ENCODE results near the gene DST.

The DST gene

GRCh38 chr6:56618050-56618449 is 24.6 kb downstream of the DST start:
- DNase-seq: no peak

- no peak for DNase-seq
Measured at GRCh38 chr6:56616967-56617366, 25.7 kb downstream of the DST start.

GRCh38 chr6:56613247-56613851 is 29.3 kb downstream of the DST start:
- no peak for DNase-seq

- DNase-seq: no peak
Measured at GRCh38 chr6:56608332-56608731, 34.4 kb downstream of the DST start.

GRCh38 chr6:56607111-56607752 is 35.5 kb downstream of the DST start:
- DNase-seq: no peak

DNA sequence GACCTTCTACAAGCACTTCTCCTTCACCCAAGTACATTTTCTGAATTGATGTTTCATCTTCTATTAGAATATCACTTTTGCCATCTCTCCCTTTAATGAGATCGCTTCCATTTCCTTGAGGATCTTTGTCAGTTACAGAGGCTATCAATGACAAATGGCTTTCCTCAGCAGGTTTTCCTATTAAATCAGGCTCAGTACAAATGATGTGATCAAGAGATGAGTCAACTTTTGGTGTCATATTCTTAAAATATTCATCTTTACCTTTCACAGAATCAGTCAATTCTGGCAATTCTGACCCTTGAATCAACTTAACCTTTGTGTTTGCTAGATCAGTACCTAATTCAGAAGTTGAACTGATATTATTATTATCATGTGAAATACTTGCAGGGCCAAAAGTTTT is 37.3 kb downstream of the DST start:
- no peak for DNase-seq

- no peak for DNase-seq
Measured at GRCh38 chr6:56604186-56604585, 38.5 kb downstream of the DST start.

GRCh38 chr6:56601390-56601789 is 41.3 kb downstream of the DST start:
- DNase-seq: no peak

GRCh38 chr6:56595490-56596122 is 47.1 kb downstream of the DST start:
- peak in 3 of 6 experiments; percentile 2 to 43 (median 15) for DNase-seq

GRCh38 chr6:56594699-56595098 is 48.0 kb downstream of the DST start:
- DNase-seq: peak in 3 of 6 experiments; percentile 2 to 21 (median 6)

DNA sequence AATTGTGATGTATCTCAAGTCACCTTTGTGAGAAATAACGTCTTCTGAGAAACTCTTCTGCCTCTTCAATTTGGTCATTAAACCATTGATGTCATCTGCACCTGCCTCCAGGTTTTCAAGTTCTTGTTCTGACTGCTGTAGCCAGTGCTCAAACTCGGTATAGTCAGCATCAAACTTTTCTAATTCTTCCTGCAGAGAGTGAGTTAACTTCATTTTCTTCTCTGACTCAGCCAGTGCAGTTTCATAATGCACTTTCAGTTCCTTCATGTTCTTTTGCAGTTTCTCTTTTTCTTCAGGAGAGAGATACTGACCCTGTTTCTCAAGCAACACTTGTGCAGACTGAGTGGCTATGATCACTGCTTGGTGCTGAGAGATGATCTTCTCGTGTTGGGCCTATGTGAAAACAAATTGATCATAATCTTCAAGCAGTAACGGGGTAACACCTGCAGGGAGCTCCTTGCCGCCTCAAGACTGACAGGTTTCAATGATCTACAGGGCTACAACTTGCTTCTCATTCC is 48.8 kb downstream of the DST start:
- peak in 1 of 6 experiments; percentile 6 for DNase-seq

DNA sequence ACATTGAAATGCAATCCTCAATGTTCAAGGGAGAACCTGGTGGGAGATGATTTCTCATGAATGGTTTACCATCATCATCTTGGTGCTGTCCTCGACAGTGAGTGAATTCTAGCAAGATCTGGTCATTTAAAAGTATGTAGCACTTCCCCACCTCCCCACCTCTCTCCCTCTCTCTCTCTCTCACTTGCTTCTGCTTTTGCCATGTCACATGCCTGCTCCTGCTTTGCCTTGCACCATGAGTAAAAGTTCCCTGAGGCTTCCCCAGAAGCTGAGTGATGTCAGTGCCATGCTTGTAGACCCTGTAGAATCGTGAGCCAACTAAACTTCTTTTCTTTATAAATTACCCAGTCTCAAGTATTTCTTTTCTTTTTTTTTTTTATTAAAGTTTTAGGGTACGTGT is 60.5 kb downstream of the DST start:
- no peak for DNase-seq

- no peak for DNase-seq
Measured at GRCh38 chr6:56581296-56581925, 61.3 kb downstream of the DST start.

- DNase-seq: no peak
Measured at GRCh38 chr6:56580271-56580670, 62.4 kb downstream of the DST start.

- no peak for DNase-seq
Measured at GRCh38 chr6:56579155-56579851, 63.4 kb downstream of the DST start.

DNA sequence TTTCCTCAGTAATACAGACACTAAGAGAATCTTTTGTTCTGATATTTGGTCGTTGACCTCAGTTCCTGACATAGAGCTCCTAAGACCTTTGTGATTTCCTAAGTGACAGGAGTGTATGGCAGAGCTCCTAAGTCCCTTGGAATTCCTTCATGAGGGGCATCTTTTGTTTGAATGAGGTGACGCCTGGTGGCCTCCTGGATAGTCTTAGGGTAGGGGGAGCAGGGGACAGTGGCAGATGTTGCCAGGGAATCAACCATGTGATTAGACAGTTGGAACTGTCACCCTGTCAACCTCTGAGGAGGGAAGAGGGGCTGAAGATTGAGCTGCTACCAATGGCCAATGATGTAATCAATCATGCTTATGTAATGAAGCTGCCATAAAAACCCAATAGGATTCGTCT is 67.0 kb downstream of the DST start:
- no peak for DNase-seq

DNA sequence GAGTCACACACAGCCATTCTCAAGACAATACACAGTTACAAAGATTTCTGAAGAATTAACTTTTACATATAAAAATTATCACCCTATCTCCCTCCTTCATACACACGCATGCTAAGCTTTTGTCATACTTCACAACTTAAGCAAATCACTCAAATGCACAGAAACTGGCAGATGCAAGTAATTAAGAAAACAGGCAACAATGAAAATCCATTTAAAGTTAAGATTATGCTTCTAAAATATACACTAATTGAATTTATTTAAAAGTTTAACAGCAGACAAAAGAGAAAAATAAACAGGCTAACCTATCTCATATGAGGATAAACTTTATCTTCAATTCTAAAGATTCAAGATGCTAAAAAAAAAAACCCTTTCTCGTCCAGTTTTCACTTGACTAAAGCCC is 68.4 kb downstream of the DST start:
- no peak for DNase-seq

GRCh38 chr6:56573624-56574023 is 69.1 kb downstream of the DST start:
- no peak for DNase-seq

- no peak for DNase-seq
Measured at GRCh38 chr6:56572788-56573471, 69.8 kb downstream of the DST start.

- DNase-seq: no peak
Measured at GRCh38 chr6:56571605-56572004, 71.1 kb downstream of the DST start.

- peak in 1 of 6 experiments; percentile 20 for DNase-seq
Measured at GRCh38 chr6:56570413-56571359, 72.0 kb downstream of the DST start.
